Measurements from ENCODE around the gene RAB3IP. TPM values are rescaled to one million over a fixed set of nuclear protein-coding genes. Genes with fewer than 3 reads are reported as not detected.

Gene RAB3IP
- total RNA-seq, 6 donors from 2014 or later, result 24.1 to 99.5 (median 34.2) TPM

GRCh38 chr12:69708649-69709048 is 30.0 kb upstream of the RAB3IP start:
- ATAC-seq (ENCODE audit: low FRiP score in 2 of 2) (no peak), DNase-seq (no peak)
- no peak for TF ChIP-seq POLR2A (IDR thresholded peaks at IDR 0.05)
- no peak for TF ChIP-seq CTCF (IDR thresholded peaks at IDR 0.05)
- no peak for TF ChIP-seq EP300 (IDR thresholded peaks at IDR 0.05)
- no peak for TF ChIP-seq POLR2AphosphoS5 (IDR thresholded peaks at IDR 0.05)
- H3K9me3 ChIP-seq, result no peaks in the 10 kb centered on the region
- no peak overlapping the region for H3K4me3 ChIP-seq
- no peaks in the 10 kb centered on the region for H3K36me3 ChIP-seq
- H3K27me3 ChIP-seq, result no peaks in the 10 kb centered on the region
- no peak overlapping the region for H3K27ac ChIP-seq
- no peaks in the 10 kb centered on the region for H3K4me1 ChIP-seq
- WGBS, 2 donors, result 89 to 93% methylated on average over 3 of the region's 3 CpGs

GRCh38 chr12:69712826-69713225 is 25.8 kb upstream of the RAB3IP start:
- no peaks in the 10 kb centered on the region for H3K36me3 ChIP-seq
- H3K9me3 ChIP-seq, result no peaks in the 10 kb centered on the region
- no peaks in the 10 kb centered on the region for H3K27me3 ChIP-seq
- 96 to 98% methylated on average over 2 of the region's 2 CpGs for WGBS, 2 donors
- TF ChIP-seq POLR2AphosphoS5 (IDR thresholded peaks at IDR 0.05) (no peak), POLR2A (IDR thresholded peaks at IDR 0.05) (no peak), EP300 (IDR thresholded peaks at IDR 0.05) (no peak), CTCF (IDR thresholded peaks at IDR 0.05) (no peak)
- H3K4me1 ChIP-seq, result no peaks in the 10 kb centered on the region
- no peak overlapping the region for H3K27ac ChIP-seq
- DNase-seq, result no peak
- ATAC-seq (ENCODE audit: low FRiP score in 2 of 2), result no peak
- no peak overlapping the region for H3K4me3 ChIP-seq

GRCh38 chr12:69714542-69714941 is 24.1 kb upstream of the RAB3IP start:
- no peaks in the 10 kb centered on the region for H3K36me3 ChIP-seq
- H3K4me1 ChIP-seq, result no peaks in the 10 kb centered on the region
- no peaks in the 10 kb centered on the region for H3K27me3 ChIP-seq
- H3K9me3 ChIP-seq, result no peaks in the 10 kb centered on the region
- 72 to 77% methylated on average over 3 of the region's 3 CpGs for WGBS, 2 donors
- no peak overlapping the region for H3K4me3 ChIP-seq
- TF ChIP-seq POLR2A (IDR thresholded peaks at IDR 0.05) (no peak), POLR2AphosphoS5 (IDR thresholded peaks at IDR 0.05) (no peak)
- no peak overlapping the region for H3K27ac ChIP-seq
- ATAC-seq (ENCODE audit: low FRiP score in 2 of 2) (no peak), DNase-seq (no peak)

GRCh38 chr12:69719336-69720316 is 19.0 kb upstream of the RAB3IP start:
- DNase-seq, result no peak
- H3K4me3 ChIP-seq, result no peak overlapping the region
- no peaks in the 10 kb centered on the region for H3K9me3 ChIP-seq
- H3K27me3 ChIP-seq, result no peaks in the 10 kb centered on the region
- TF ChIP-seq POLR2AphosphoS5 (IDR thresholded peaks at IDR 0.05) (no peak), CTCF (IDR thresholded peaks at IDR 0.05) (no peak), POLR2A (IDR thresholded peaks at IDR 0.05) (no peak), EP300 (IDR thresholded peaks at IDR 0.05) (no peak)
- 29 to 46% methylated on average over 1 of the region's 1 CpG for WGBS, 2 donors
- no peak for ATAC-seq (ENCODE audit: low FRiP score in 2 of 2)
- H3K4me1 ChIP-seq, result no peaks in the 10 kb centered on the region
- no peak overlapping the region for H3K27ac ChIP-seq
- H3K36me3 ChIP-seq, result no peaks in the 10 kb centered on the region

GRCh38 chr12:69720750-69721149 is 17.9 kb upstream of the RAB3IP start:
- 62 to 64% methylated on average over 3 of the region's 3 CpGs for WGBS, 2 donors
- Histone ChIP-seq H3K9me3 (no peaks in the 10 kb centered on the region), H3K4me1 (no peaks in the 10 kb centered on the region), H3K27me3 (no peaks in the 10 kb centered on the region), H3K4me3 (no peak overlapping the region), H3K36me3 (no peaks in the 10 kb centered on the region), H3K27ac (no peak overlapping the region)
- DNase-seq, result no peak
- ATAC-seq (ENCODE audit: low FRiP score in 2 of 2), result no peak
- TF ChIP-seq POLR2A (IDR thresholded peaks at IDR 0.05), result no peak
- TF ChIP-seq POLR2AphosphoS5 (IDR thresholded peaks at IDR 0.05), result no peak
- TF ChIP-seq EP300 (IDR thresholded peaks at IDR 0.05), result no peak
- no peak for TF ChIP-seq CTCF (IDR thresholded peaks at IDR 0.05)
